ENCODE measurements around the gene DISP1.
"Not testable (repeated sequence)": the region's sequence is repeated elsewhere in the genome, so short reads cannot be mapped to it uniquely, and the experiment has no call there.

The DISP1 gene

DNA sequence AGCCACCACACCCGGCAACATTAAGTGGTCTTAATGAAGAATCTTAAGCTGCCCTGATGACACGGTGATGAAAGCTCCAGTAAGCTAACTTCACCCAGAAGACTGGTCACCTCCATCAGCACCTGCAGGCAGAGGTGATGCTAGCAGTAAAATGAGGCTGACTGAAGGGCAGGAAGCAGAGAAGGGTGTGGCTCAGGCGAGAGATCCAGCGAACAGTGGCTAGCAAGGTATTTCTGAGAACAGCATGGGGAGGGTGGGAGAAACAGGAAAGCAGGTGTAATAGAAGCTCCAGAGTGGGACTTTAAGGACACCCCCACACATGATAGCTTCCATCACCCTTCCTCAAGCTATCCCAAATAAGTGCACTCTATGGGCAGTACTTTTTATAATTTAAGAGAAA is 15.9 kb upstream of the DISP1 start:
- no peak for DNase-seq

DNA sequence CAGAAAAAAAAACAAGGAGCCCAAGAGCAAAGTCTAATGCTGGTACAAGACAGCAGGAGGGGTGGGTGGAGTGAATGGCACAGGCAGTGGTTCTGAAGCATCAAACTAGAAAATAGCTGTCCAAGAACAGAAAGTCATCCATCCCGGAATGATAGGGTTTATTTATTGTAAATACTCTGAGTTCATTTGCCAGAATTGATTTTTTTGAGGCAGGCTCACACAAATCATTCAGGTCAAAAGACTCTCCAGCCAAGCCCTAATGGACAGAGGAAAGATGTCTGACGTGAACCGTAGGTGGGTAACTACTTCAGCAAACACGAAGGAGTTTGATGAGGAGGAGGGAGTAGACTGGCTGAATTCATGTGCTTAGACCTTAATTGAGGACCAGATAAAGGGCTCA is 13.8 kb upstream of the DISP1 start:
- DNase-seq: no peak

DNA sequence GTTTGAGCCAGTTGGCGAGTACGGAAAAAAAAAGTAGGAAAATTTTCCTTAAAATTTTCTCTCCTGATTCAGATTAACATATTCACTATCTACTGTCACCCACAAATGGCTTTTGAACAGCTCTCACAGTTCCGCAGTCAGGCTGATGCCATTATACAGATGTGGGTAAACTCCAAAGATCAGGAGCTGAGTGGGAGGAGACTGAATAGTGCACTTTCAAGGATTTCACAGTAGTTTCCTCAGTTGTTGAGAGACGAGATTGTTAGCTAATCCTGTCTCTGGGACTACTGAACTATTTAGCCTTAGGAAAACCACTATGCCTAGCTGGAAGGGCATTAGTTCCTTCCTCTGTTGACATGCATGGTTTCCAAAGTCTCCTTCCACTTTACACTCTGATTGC is 3.2 kb upstream of the DISP1 start:
- no peak for DNase-seq

DNA sequence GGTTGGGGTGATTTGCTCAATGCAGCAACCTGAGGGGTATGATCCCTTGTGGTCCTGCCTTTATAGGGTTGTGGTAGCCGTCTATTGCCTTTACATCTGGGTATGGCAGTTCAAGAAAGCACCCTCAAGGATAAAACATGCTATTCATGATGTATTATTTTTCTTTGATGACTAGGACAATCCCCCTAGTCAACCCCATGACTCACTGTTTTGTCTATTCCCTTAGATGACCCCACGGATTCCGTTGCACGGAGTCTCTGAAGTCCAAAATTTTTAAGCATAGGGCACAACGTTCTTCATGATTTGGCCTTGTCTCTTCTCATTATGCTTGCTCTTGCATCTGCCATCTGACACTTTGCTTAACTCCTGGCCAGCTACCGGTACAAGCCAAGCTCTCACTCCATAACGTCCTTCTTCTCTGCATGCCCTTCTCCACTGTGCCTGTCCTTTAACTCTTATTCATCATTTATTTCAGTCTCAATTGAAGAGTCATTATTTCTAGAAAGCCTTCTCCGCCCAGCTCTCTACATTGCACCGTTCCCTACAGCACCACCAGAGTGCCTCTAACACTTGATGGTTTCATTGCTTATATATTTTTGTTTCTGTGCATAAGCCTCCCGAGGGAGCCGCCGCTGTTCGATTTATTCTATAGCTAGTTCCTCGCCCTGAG is 838 bp upstream of the DISP1 start:
- peak; percentile 1 for DNase-seq

DNA sequence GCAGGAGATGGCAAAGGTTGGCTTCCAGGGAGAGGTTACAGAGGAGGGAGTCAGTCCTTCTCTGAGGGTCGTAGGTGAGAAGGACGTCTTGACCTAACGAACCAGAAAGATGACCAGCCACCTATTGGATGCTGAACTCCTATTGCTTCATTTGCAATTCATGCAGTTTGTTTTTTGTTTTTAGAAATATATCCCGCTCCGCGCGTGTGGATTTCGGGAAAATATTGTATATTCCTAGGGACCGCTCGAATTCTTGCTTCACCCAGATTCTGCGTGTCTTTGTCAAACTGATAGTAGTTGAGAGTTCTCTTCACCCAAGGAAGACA is 564 bp downstream of the DISP1 start:
- no peak for DNase-seq

DNA sequence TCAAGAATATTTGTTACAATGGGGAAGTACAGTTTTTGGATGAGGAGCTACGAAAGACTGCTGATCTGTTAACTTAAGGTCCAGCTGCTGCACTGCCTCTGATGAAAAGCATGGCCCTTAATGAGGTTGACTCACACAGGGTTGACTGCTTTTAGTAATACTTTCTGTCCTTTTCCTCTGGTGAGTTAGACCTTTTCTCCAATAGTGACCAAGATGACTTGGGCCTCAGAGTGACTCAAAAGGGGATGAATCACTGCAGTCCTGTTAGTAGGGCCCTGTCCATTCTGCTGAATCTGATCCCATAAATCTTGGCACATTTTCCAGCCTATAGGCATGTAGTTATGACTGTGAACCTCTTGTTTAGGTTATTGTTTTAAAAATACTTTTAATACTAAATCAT is 2.7 kb downstream of the DISP1 start:
- DNase-seq: no peak

DNA sequence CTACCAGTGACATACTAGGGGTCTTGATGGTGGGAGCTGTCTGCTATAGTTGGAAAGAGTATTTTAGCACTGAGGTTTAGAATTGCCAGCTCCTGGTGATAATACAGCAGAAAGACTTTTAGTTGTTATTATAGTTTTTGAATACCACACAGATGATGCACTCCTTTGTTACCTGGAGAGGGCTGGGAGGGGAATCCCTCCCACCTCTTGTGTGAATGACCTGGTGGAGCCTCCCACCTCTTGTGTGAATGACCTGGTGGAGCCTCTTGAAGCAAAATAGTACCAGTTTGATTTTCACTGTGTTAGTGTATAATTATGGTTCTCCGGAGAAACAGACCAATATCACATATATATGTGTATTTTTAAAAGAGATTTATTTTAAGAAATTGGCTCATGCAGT is 3.3 kb downstream of the DISP1 start:
- DNase-seq: no peak

DNA sequence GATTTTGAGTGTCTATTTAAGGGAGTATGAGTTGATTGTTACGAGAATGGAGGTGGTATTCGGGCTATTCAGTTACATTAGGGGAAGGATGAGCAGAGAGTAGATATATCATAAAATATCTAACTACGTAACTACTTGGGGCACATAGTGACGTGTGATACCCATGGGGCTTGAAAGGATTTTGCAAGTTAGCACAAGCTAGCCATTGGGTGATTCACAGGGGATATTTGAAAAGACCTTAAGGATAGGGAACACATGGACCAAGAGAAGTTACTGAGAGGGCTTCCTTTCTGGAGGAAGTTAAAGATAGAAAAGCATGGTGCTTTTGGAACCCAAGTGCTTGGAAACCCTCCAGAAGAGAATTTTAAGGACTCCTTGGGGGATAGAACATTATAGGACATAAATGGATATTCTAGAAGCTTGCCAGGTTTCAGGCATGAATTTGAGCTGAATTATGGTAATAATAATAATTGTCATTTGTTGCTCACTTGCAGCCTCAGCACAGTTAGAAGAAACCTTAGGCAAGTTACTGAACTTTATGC is 5.4 kb downstream of the DISP1 start:
- DNase-seq: no peak

DNA sequence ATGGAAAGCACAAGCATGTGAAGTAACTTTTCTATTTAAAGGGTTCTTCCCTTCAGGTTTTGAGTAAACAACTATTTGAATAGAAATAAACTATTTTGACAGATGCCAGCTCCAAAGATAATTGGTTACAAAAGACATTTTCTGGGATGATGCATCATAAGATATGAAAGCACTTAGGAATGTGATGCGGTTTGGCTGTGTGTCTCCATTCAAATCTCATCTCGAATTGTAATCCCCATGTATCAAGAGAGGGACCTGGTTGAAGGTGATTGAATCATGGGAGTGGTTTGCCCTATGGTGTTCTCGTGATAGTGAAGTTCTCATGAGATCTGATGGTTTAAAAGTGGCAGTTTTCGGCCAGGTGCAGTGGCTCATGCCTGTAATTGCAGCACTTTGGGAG is 6.4 kb downstream of the DISP1 start:
- DNase-seq: no peak

DNA sequence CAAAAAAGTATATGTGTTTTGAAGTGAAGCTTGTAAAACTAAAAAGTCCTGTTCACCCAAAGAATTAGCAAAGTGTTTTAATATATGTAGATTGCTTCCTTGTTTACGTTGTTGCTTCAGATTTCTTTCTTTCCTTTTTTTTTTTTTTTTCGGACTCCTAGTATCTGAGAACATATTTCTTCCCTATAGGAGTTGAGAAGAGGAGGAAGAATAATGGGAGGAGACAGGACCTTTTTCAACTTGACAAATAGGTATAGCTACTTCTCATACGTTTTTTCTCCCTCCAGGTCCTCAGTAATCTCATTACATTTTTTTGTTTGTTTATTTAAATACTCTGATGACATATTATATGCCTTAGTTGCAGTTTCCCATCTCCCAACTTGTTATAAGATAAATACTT is 8.9 kb downstream of the DISP1 start:
- no peak for DNase-seq

DNA sequence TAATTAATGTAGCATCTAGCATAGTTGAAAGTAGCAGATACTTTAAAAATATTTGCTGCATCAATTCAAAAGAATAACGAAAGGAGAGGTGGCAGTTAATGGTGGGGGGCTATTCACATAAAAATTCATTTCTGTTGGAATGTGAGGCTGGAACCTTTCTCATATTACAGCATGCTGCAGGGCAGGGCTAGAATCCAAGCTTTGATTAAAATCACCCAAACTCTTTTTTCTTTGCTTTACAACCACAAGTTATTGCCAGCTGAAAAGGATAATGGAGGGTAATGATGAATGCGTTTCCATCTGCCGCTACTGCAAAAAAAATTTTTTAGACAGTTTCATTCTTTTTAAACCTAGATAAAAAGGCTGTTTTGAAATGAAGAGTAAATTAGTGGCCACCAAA is 9.8 kb downstream of the DISP1 start:
- DNase-seq: no peak

DNA sequence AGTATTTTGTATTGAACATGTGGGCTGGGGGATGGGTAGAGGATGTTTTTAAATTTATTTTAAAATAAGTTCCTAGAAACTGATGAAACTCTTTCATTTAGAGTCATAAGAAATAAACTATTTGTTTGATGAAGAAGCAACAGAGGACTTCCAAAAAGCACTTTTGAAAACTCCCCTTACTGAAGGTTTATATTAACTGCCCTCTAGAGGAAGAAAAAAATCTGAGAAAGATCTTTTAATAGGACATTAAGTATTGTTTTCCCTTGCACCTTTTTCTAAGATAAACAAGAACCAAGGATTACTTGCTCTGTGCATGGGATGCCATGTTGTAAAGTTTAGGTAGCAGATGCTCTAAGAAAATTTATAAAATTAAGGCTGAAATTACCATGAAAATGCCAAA is 14.1 kb downstream of the DISP1 start:
- DNase-seq: no peak

DNA sequence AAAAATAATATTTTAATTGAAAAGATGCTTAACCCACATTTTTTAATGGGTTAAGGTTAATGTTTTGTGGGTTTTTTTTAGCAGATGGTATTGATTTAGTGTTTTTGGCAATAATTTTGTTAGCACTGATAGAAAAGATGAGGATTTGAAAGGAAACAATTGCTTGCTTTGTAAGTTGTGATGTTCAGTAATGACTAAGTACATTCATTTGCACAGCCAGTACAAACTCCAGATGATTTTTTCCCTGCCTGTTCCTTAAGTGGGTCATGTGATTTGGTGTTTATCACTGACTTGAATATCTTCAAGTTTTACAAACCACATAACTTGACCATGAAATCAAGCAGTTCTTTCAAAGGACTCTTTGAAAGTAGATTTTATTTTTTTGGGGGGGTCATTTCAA is 15.0 kb downstream of the DISP1 start:
- no peak for DNase-seq

DNA sequence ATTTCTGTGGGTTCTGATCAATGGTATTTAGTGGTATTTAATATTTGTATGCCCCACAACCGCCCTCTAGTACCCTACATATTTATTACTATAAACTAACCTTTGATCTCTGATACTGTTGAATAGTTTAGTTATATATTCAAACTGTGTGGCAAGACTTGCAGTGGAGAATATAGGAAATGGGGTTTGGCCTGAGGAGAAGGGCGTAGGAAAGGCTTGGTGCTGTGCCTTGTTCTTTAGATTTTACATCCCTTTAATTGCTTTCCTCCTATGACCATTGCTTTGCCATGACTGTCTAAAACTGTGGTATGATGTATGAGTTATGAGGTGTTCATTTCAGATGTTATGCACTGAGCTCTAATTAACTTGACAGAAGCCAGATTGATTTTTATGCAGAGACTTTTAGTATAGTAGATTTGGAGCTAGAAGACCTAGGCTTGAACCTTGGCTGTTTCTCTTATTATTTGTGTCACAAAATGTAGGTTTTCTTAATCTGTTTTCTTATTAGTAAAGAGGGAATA is 18.6 kb downstream of the DISP1 start:
- DNase-seq: no peak

DNA sequence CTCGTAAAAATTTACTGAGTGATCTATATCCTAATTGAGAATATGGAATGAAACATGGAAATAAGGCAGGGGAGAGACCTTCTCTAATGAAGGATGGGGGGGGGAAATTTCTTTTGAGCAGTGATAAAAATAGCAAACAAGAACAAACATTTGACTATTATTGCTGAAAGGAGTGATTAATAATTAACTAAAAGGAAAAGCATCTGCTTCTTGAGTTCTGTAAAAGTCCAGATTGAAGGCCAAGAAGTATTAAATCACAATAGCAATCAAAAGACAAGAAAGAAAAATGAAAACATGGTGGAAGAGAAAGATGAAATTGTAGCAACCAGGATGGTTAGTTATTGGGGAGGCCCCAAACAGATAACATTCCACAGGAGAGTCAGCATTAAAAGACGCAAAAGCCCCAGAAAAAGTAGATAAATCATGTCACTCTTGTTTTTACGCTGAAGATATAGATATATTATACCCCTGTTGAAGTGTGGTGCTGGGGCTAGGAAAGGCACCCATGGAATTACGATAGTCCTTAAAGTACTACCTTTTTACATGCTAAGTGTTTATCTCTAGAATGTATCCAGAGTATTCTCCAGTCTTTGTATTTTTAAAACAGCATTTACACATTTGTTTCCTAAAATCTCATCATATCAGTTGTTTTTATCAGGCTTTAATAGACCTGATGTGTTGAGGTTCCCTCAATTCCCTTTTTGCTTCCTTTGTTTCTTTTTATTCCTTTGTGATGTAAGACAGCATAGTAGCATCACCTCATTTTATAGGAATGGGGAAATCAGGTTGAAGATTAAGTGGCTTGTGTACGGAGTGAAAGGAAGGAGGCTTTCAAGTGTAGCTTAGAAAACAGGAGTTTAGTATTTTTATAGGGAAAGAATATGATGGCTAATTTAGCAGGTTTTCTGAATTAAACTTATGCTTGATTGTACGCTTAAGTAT is 28.9 kb downstream of the DISP1 start:
- no peak for DNase-seq

DNA sequence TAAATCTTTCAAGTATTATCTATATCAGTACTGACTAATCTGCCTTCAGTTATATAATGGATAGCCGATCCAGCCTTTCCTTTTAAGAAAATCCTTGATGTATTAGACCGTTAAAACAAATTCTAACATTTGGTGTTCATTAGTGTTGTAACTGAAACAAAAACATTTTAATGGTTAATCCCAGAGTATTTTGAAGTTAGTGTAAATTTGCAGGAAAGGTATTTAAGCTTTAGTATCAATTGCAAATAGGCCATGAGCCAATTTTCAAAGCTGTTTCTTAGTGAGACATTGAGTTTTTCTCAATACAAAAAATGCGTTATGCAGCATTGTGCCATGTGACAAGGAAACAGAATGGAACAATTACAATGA is 29.6 kb downstream of the DISP1 start:
- no peak for DNase-seq

DNA sequence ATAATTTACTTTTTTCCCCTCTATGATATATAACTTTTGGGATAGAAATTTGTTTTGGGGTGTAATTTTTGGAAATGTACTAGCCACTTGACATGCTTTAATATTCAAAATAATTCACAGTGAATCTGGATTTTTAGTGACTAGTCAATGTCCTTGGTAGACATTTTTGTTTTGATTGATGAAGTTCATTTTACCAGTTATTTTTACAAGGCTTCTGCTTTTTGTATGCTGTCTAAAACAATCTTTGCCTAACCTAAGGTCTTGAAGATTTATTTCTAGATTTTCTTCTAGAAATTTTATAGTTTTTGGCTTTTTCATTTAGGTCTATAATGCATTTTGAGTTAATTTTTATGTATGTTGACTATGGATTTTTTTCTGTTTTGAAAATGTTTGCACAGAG is 30.9 kb downstream of the DISP1 start:
- no peak for DNase-seq

DNA sequence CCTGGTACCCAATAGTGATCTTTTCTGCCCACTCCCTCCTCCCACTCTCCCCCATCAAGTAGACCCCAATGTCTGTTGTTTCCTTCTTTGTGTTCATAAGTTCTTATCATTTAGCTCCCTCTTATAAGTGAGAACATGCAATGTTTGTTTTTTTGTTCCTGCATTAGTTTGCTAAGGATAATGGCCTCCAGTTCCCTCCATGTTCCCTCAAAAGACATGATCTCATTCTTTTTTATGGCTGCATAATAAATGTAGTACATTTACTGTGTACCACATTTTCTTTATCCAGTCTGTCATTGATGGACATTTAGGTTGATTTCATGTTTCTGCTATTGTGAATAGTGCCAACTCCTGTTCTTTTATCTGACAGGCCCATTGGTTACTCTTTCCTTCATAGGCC is 35.7 kb downstream of the DISP1 start:
- DNase-seq: not testable (repeated sequence)

DNA sequence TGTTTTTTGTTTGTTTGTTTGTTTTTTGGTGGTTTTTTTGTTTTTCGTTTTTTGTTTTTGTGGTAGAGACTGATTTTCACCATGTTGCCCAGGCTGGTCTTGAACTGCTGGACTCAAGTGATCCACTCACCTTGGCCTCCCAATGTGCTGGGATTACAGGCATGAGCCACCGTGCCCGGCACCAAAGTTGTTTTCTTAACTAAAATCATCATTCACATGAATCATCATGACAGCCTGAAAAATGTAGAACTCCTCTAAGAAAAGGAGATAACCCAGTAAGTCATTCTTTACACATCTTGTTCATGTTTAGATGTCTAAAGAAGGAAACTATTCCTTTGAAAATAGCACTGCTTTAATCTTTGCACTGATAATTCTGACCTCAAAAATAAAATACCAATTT is 37.5 kb downstream of the DISP1 start:
- DNase-seq: no peak

DNA sequence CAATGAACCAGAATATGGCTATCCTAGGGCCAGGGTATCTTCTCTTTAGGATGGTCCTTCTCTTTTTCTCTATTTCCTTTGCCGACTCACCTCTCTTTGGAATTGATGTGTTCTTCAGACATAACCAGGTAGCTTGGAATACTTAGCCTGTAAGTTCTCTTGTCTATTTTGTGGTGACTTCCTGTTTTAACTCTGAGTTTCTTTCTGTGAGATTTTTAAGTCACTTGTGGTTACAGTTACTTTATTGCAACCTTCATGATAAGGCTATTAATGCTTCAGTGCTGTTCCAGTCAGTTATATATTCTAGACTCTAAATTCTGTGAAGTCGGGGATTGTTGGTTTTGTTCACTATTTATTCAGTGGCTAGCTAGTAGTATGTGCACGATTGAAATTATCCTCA is 46.2 kb downstream of the DISP1 start:
- no peak for DNase-seq

Measured in CD4-positive, alpha-beta T cell treated with Interleukin-12 subunit alpha and Interleukin-12 subunit beta, for 1 hour (primary cell).